Adrenal gland (tissue), 12 donors: ENCODE data around the gene SRPRB. TPM values are rescaled to one million over a fixed set of nuclear protein-coding genes. Genes with fewer than 3 reads are reported as not detected.

Experiments used
- DNase-seq, 7 donors: peaks; one replicate each; pipeline ENCODE4 v3.0.0-alpha.2; 2019 to 2020
- H3K27ac ChIP-seq, 5 donors: fragments of 200-600 bp; sonication (generic) in 4 of 5; 1 replicate in 3 of 5; 2 replicates in 2 of 5; pipeline versions ENCODE4 v1.5.1 to v1.8.0; 2016 to 2020; ENCODE audit warnings: mild to moderate bottlenecking in 1 of 5
- H3K27me3 ChIP-seq: fragments of 200-600 bp; 2 replicates; pipeline ENCODE4 v1.8.0; 2021
- H3K36me3 ChIP-seq, 2 donors: fragments of 200-600 bp; replicated peaks in 1 of 2; 1 replicate in 1 of 2; 2 replicates in 1 of 2; pipeline versions ENCODE4 v1.5.1 to v1.8.0; 2018 to 2022
- H3K4me1 ChIP-seq, 2 donors: fragments of 200-600 bp; replicated peaks in 1 of 2; 1 replicate in 1 of 2; 2 replicates in 1 of 2; pipeline versions ENCODE4 v1.5.1 to v1.8.0; 2018 to 2021
- H3K4me3 ChIP-seq, 4 donors: fragments of 200-600 bp; sonication (generic) in 3 of 4; one replicate each; pipeline ENCODE4 v1.5.1; 2016 to 2018
- H3K9me3 ChIP-seq, 3 donors: fragments of 200-600 bp; sonication (generic) in 1 of 3; replicated peaks in 1 of 3; 1 replicate in 2 of 3; 2 replicates in 1 of 3; pipeline versions ENCODE4 v1.5.1 to v1.8.0; 2016 to 2021
- CTCF ChIP-seq, 6 experiments: fragments of 450-650 bp in 4 of 6; fragments of 200-600 bp in 2 of 6; sonication (generic) in 1 of 6; IDR thresholded peaks; 1 replicate in 5 of 6; 2 replicates in 1 of 6; pipeline versions ENCODE4 v1.5.1 to v1.8.0; 2016 to 2021; ENCODE audit warnings: antibody characterized with exemption in 6 of 6, mild to moderate bottlenecking in 2 of 6, moderate library complexity in 1 of 6
- POLR2A ChIP-seq, 2 donors: fragments of 450-650 bp; IDR thresholded peaks; one replicate each; pipeline ENCODE4 v1.6.1; 2017; ENCODE audit warnings: antibody characterized with exemption in 2 of 2, mild to moderate bottlenecking in 2 of 2, moderate library complexity in 1 of 2
- WGBS, 4 donors: extraction: QIAGEN DNeasy Blood & Tissue Kit in 2 of 4; methylation state at CpG; one replicate each; pipeline versions ENCODE4 v1.1.5 to v1.1.7; 2013 to 2017; 5-methylcytosine and 5-hydroxymethylcytosine counted together
- intact Hi-C, 2 donors: fragments of 100-400 bp; cut with DNase I; formaldehyde crosslinking; loops; one replicate each; pipeline versions ENCODE4 v1.14.1 to v1.15.0; 2022 to 2023
- polyA plus RNA-seq, 3 donors: library from polyadenylated mRNA; stranded (reverse); fragments of 200-250 nt in 2 of 3; fragments of 350-450 nt in 1 of 3; fragmentation: Illumina TruSeq in 1 of 3; extraction: RNeasy Lipid Tissue Mini Kit (QIAGEN cat#74804) in 1 of 3; gene quantifications; one replicate each; pipeline ENCODE4 v1.2.3, GENCODE V29; 2013 to 2014
- total RNA-seq, 9 donors: library from RNA; depleted of rRNA in 4 of 9; stranded (reverse); fragments of >200 nt in 4 of 9; fragments of 120-200 nt in 1 of 9; fragmentation: NEBNext Ultra II Directional in 1 of 9; extraction: Animal tissue kit (Norgen Biotek cat#: 25700) in 1 of 9; gene quantifications; one replicate each; pipeline versions ENCODE4 v1.1.0 to v1.2.4, GENCODE V29; 2013 to 2023
- donor health status: healthy with polysubstance abuse.
- donor health status: Bipolar disorder and iron deficiency.
- donor health status: DM: yes; HTN: yes; CAD: no.
- donor health status: DM: no; HTN: no; CAD: no.
- donor health status: DM: no; HTN: no; CAD: no.
- donor health status: DM: yes; HTN: yes; CAD: no.

The SRPRB gene
- total and polyA plus RNA-seq, 12 donors: 13.0 to 177 (median 48.7) TPM

DNA sequence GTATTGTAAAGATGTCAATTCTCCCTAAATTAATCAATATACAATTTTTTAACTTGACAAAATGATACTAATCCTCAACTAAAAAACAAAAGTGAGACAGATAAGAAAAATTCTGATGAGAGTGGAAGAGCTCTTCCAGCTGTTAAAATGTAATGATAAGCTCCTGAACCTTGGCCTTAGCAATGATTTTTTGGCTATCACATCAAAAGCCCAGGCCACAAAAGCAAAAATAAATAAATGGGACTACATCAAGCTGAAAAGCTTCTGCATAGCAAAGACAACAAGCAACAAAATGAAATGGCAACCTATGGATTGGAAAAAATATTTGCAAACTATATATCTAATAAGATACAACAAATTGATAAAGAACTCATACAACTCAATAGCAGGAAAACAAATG is 24.0 kb upstream of the SRPRB start:
- no peak for TF ChIP-seq POLR2A (IDR thresholded peaks at IDR 0.05)
- no peak for TF ChIP-seq CTCF (IDR thresholded peaks at IDR 0.05)
- H3K27me3 ChIP-seq: peaks cover 4% of the 10 kb centered on the region
- DNase-seq: no peak
- H3K4me1 ChIP-seq: no peaks in the 10 kb centered on the region
- no peak overlapping the region for H3K27ac ChIP-seq
- H3K36me3 ChIP-seq: no peaks in the 10 kb centered on the region
- intact Hi-C loops: no loop called here
- no peaks in the 10 kb centered on the region for H3K9me3 ChIP-seq
- no peak overlapping the region for H3K4me3 ChIP-seq

DNA sequence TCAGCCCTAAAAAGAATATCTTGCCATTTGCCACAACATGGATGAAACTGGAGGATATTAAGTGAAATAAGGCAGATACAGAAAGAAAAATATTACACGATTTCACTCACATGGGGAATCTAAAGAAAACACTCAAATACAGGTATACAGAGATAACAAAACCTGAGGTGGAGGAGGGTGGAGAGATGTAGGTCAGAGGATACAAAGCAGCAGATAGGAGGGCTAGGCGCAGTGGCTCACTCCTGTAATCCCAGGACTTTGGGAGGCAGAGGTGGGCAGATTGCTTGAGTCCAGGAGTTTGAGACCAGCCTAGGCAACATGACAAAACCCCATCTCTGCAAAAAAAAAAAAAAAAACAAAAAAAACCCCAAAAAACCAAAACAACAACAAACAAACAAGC is 23.2 kb upstream of the SRPRB start:
- intact Hi-C loops: no loop called here
- no peak overlapping the region for H3K4me3 ChIP-seq
- 77 to 90% (median 80%) methylated on average over 2 of the region's 2 CpGs for WGBS, 4 donors

DNA sequence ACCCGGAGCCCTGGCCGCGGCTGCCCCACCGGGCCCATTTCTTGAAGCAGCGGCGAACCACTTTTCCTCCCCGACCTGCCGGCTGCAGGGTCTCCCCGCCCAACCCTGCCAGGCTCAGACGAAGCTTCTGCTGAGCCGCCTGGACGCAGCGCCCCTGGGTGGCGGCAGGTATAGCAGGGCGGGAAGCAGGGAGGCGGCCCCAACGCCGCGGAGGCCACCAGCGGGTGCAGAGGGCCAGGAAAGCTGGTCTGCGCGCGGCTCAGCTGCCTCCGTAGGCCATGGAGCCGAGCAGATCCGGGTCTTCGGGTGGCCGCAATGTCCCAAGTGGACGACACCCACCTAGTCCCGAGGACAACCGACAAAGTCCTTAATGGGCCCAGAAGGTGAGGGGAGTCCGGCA is 21.9 kb upstream of the SRPRB start:
- WGBS, 4 donors: 33 to 55% (median 45%) methylated on average over 18 to 32 of the region's 32 CpGs
- H3K27me3 ChIP-seq: peaks cover 4% of the 10 kb centered on the region
- intact Hi-C loops: no loop called here

More for the DNA sequence above, 23.2 kb upstream of the SRPRB start:
- TF ChIP-seq CTCF (IDR thresholded peaks at IDR 0.05): no peak
- TF ChIP-seq POLR2A (IDR thresholded peaks at IDR 0.05): no peak
- H3K27ac ChIP-seq: no peak overlapping the region
- peaks cover 4% of the 10 kb centered on the region for H3K27me3 ChIP-seq
- no peak for DNase-seq
- no peaks in the 10 kb centered on the region for H3K9me3 ChIP-seq
- H3K36me3 ChIP-seq: no peaks in the 10 kb centered on the region
- H3K4me1 ChIP-seq: no peaks in the 10 kb centered on the region

GRCh38 chr3:133788024-133788423 is 17.6 kb upstream of the SRPRB start:
- H3K4me1 ChIP-seq: no peaks in the 10 kb centered on the region
- peaks cover 4% of the 10 kb centered on the region for H3K27me3 ChIP-seq
- DNase-seq: no peak
- no peak overlapping the region for H3K4me3 ChIP-seq
- no peaks in the 10 kb centered on the region for H3K36me3 ChIP-seq
- TF ChIP-seq POLR2A (IDR thresholded peaks at IDR 0.05): no peak
- no peak for TF ChIP-seq CTCF (IDR thresholded peaks at IDR 0.05)
- WGBS, 4 donors: 68 to 72% (median 69%) methylated on average over 2 of the region's 2 CpGs
- intact Hi-C loops: no loop called here
- H3K27ac ChIP-seq: no peak overlapping the region
- H3K9me3 ChIP-seq: peaks cover 0 to 5% (median 0%) of the 10 kb centered on the region in 3 donors

More for the DNA sequence above, 21.9 kb upstream of the SRPRB start:
- H3K27ac ChIP-seq: no peak overlapping the region
- no peaks in the 10 kb centered on the region for H3K9me3 ChIP-seq
- no peak overlapping the region for H3K4me3 ChIP-seq
- no peaks in the 10 kb centered on the region for H3K4me1 ChIP-seq
- TF ChIP-seq POLR2A (IDR thresholded peaks at IDR 0.05): no peak
- no peak for TF ChIP-seq CTCF (IDR thresholded peaks at IDR 0.05)
- no peak for DNase-seq
- no peaks in the 10 kb centered on the region for H3K36me3 ChIP-seq
